Breast epithelium (tissue), 3 donors: ENCODE results near the gene FLNB.

Experiments
- POLR2A ChIP-seq: fragments of 450-650 bp; IDR thresholded peaks from one replicate; pipeline ENCODE4 v1.6.1; 2016; ENCODE audit warnings: antibody characterized with exemption, mild to moderate bottlenecking, moderate library complexity
- POLR2AphosphoS5 ChIP-seq, 3 donors: sonication (generic); formaldehyde crosslinking; IDR thresholded peaks; one replicate each; pipeline ENCODE4 v1.6.1; 2017; ENCODE audit warnings: antibody characterized with exemption in 3 of 3
- TF ChIP-seq, protein P1 (sequence below), 3 donors: fragments of 450-650 bp; IDR thresholded peaks; one replicate each; pipeline ENCODE4 v1.5.1; 2016 to 2017; ENCODE audit warnings: antibody characterized with exemption in 3 of 3, mild to moderate bottlenecking in 3 of 3, moderate library complexity in 3 of 3

DNA sequence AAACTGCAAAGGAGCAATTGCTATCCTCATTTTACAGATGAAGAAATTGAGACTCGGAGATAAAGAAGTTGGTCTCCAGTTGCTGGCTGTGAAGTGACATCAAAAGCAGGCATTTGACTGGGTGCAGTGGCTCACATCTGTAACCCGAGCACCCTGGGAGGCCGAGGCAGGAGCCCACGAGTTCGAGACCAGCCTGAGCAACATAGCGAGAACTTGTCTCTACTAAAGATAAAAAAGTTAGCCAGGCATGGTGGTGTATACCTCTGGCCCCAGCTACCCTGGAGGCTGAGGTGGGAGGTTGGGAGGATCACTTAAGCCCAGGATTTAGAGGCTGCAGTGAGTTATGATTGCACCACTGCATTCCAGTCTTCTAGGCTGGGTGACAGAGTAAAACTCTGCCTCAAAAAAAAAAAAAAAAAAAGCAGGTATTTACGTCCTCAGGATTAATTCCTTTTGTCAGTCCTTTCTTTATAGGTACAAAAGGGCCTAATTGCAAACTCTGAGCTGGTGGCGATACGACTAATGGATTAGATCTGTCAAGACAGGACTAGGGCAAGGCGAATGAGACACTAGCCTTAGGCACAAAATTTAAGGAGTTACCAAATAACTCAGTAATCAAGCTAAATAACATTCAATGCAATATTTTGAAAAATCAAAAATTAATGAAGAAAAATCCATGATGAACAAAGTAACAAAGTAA lies 208.4 kb downstream of the FLNB start:
- TF ChIP-seq POLR2A (no peak), POLR2AphosphoS5 (IDR thresholded peaks at IDR 0.05) (no peak)
- TF ChIP-seq, protein P1, sequence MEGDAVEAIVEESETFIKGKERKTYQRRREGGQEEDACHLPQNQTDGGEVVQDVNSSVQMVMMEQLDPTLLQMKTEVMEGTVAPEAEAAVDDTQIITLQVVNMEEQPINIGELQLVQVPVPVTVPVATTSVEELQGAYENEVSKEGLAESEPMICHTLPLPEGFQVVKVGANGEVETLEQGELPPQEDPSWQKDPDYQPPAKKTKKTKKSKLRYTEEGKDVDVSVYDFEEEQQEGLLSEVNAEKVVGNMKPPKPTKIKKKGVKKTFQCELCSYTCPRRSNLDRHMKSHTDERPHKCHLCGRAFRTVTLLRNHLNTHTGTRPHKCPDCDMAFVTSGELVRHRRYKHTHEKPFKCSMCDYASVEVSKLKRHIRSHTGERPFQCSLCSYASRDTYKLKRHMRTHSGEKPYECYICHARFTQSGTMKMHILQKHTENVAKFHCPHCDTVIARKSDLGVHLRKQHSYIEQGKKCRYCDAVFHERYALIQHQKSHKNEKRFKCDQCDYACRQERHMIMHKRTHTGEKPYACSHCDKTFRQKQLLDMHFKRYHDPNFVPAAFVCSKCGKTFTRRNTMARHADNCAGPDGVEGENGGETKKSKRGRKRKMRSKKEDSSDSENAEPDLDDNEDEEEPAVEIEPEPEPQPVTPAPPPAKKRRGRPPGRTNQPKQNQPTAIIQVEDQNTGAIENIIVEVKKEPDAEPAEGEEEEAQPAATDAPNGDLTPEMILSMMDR (IDR thresholded peaks at IDR 0.05): no peak
